Measurements from ENCODE around the gene YKT6.

The YKT6 gene

GRCh38 chr7:44237696-44238095 is 36.9 kb downstream of the YKT6 start:
- no peak for FAIRE-seq

GRCh38 chr7:44238116-44238695 is 37.4 kb downstream of the YKT6 start:
- no peak for FAIRE-seq

- no peak for FAIRE-seq
Observed at GRCh38 chr7:44239361-44239760, 38.6 kb downstream of the YKT6 start.

GRCh38 chr7:44240376-44240775 is 39.6 kb downstream of the YKT6 start:
- no peak for FAIRE-seq

GRCh38 chr7:44240983-44241510 is 40.3 kb downstream of the YKT6 start:
- FAIRE-seq: no peak

GRCh38 chr7:44242091-44242490 is 41.3 kb downstream of the YKT6 start:
- no peak for FAIRE-seq

GRCh38 chr7:44244282-44244681 is 43.5 kb downstream of the YKT6 start:
- no peak for FAIRE-seq

GRCh38 chr7:44246396-44247113 is 45.8 kb downstream of the YKT6 start:
- FAIRE-seq: no peak

- no peak for FAIRE-seq
Observed at GRCh38 chr7:44247868-44248651, 47.3 kb downstream of the YKT6 start.

GRCh38 chr7:44249639-44250234 is 49.0 kb downstream of the YKT6 start:
- FAIRE-seq: no peak

GRCh38 chr7:44251269-44251668 is 50.5 kb downstream of the YKT6 start:
- no peak for FAIRE-seq

- no peak for FAIRE-seq
Observed at GRCh38 chr7:44251881-44252280, 51.1 kb downstream of the YKT6 start.

- FAIRE-seq: no peak
Observed at GRCh38 chr7:44256459-44256858, 55.7 kb downstream of the YKT6 start.

- FAIRE-seq: no peak
Observed at GRCh38 chr7:44257213-44257612, 56.4 kb downstream of the YKT6 start.

- FAIRE-seq: no peak
Observed at GRCh38 chr7:44257618-44258422, 57.0 kb downstream of the YKT6 start.

- FAIRE-seq: no peak
Observed at GRCh38 chr7:44258423-44258760, 57.6 kb downstream of the YKT6 start.

- no peak for FAIRE-seq
Observed at GRCh38 chr7:44258865-44259546, 58.2 kb downstream of the YKT6 start.

GRCh38 chr7:44259547-44260457 is 59.0 kb downstream of the YKT6 start:
- no peak for FAIRE-seq

GRCh38 chr7:44261240-44261639 is 60.5 kb downstream of the YKT6 start:
- FAIRE-seq: no peak

- no peak for FAIRE-seq
Observed at GRCh38 chr7:44262031-44262430, 61.3 kb downstream of the YKT6 start.

Measured in colon (tissue), 2 donors.